Panc1 (cell line): ENCODE results near the gene KIAA1958. TPM values are rescaled to one million over a fixed set of nuclear protein-coding genes. Genes with fewer than 3 reads are reported as not detected.

Experiments used
- ATAC-seq: fragments of 200-7000 bp; cut with Tn5 transposase; 2 replicates; pipeline ENCODE4 v1.9.1; 2020; ENCODE audit warnings: mild to moderate bottlenecking, moderate library complexity
- BruUV-seq: library from RNA; stranded (reverse); fragments of 400-500 nt; replicated peaks from 2 replicates; lab custom pipeline; 2021; lab: Mats Ljungman, UMichigan
- CTCF ChIA-PET: fragments of 300-600 bp; sonication (Branson Sonifier 250); formaldehyde crosslinking; loops from one replicate; lab custom pipeline; 2022; ENCODE audit warnings: antibody characterized with exemption; lab: Charles Lee
- POLR2A ChIA-PET: fragments of 300-600 bp; sonication (Branson Sonifier 250); formaldehyde crosslinking; loops from one replicate; lab custom pipeline; 2022; ENCODE audit warnings: antibody characterized with exemption; lab: Charles Lee
- DNase-seq: peaks from one replicate; pipeline ENCODE4 v3.0.0-alpha.2; 2010; ENCODE audit warnings: low read depth, low spot score
- H3K27ac ChIP-seq: 2 replicates; pipeline ENCODE4 v1.5.1; 2011; ENCODE audit warnings: mild to moderate bottlenecking, low read length, inconsistent platforms
- H3K27me3 ChIP-seq: fragments of 200-500 bp; sonication (Bioruptor generic); 2 replicates; pipeline ENCODE4 v1.6.0; 2014; ENCODE audit warnings: low read length, inconsistent platforms; ENCODE audit not compliant: control insufficient read depth, insufficient read depth
- H3K36me3 ChIP-seq: fragments of 200-500 bp; sonication (Bioruptor generic); 2 replicates; pipeline ENCODE4 v1.5.1; 2014; ENCODE audit warnings: inconsistent platforms, mild to moderate bottlenecking, low read length, moderate library complexity; ENCODE audit not compliant: control insufficient read depth, insufficient read depth
- H3K4me1 ChIP-seq: 2 replicates; pipeline ENCODE4 v1.5.1; 2011; ENCODE audit warnings: inconsistent platforms, mild to moderate bottlenecking, low read length, moderate library complexity; ENCODE audit not compliant: control insufficient read depth, insufficient read depth
- H3K4me3 ChIP-seq, 2 experiments: 2 replicates each; pipeline ENCODE4 v1.5.1; 2011 to 2012; ENCODE audit warnings: low read depth in 2 of 2, low read length in 2 of 2, mild to moderate bottlenecking in 2 of 2, inconsistent platforms in 1 of 2, moderate library complexity in 1 of 2
- H3K9me3 ChIP-seq: fragments of 200-500 bp; sonication (Bioruptor generic); 2 replicates; pipeline ENCODE4 v1.5.1; 2014; ENCODE audit warnings: low read depth, mild to moderate bottlenecking, inconsistent platforms, low read length, moderate library complexity; ENCODE audit not compliant: control insufficient read depth, insufficient read depth
- CTCF ChIP-seq: fragments of 450-650 bp; IDR thresholded peaks from 2 replicates; pipeline ENCODE4 v1.5.1; 2017; ENCODE audit warnings: mild to moderate bottlenecking
- POLR2AphosphoS5 ChIP-seq: IDR thresholded peaks from 2 replicates; pipeline ENCODE4 v1.6.1; 2012; ENCODE audit warnings: mild to moderate bottlenecking, low read depth, low read length, moderate library complexity
- SIN3A ChIP-seq: IDR thresholded peaks from 2 replicates; pipeline ENCODE4 v1.6.1; 2012; ENCODE audit warnings: low read depth, mild to moderate bottlenecking, low read length, moderate library complexity, borderline replicate concordance; ENCODE audit not compliant: insufficient read depth
- TCF7L2 ChIP-seq: IDR thresholded peaks from 2 replicates; pipeline ENCODE4 v1.6.1; 2011; ENCODE audit warnings: mild to moderate bottlenecking, low read depth, low read length, inconsistent platforms
- in situ Hi-C: cut with HindIII; loops from 2 replicates; pipeline ENCODE4 v1.10.0; 2016; ENCODE audit warnings: low sequenced_read_pairs, low pct_unique_long_range_greater_than_20kb
- intact Hi-C: fragments of 100-400 bp; cut with micrococcal nuclease; formaldehyde crosslinking; loops from one replicate; pipeline ENCODE4 v1.10.0; 2022; ENCODE audit not compliant: unreplicated experiment
- total RNA-seq: library from RNA; stranded (reverse); gene quantifications from one replicate; pipeline ENCODE4 v1.2.1, GENCODE V29; 2021; ENCODE audit not compliant: unreplicated experiment
- TF ChIP-seq, protein P1 (sequence below), 2 experiments: IDR thresholded peaks; 2 replicates each; pipeline ENCODE4 v1.6.1; 2011 to 2012; ENCODE audit warnings: low read depth in 2 of 2, control low read depth in 1 of 2, low read length in 1 of 2, mild to moderate bottlenecking in 1 of 2, moderate library complexity in 1 of 2; ENCODE audit not compliant: insufficient read depth in 1 of 2

The KIAA1958 gene
- total RNA-seq, 1 experiment from 2014 or later, result 10.4 TPM

DNA sequence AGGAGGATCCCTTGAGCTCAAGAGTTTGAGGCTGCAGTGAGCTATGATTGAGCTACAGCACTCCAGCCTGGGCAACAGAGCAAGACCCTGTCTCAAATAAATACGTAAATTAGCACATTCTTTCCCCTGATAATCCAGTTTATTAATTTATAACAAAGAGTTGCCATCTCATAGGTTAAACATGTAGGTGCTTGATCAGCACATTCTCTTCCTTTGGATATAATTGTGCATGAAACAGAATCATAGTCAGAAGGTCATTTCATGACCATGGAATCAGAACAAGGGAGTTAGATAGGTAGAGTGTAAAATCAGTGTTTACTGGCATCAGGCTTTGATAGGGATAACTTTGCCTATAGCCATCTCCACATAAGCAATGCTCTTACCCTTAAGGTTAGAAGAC lies 43.0 kb upstream of the KIAA1958 start:
- intact Hi-C loops, result no loop called here
- TF ChIP-seq SIN3A (no peak), POLR2AphosphoS5 (no peak), TCF7L2 (no peak), CTCF (0 out of 2 replicates have a peak, but pooled peaks have one; percentile 17)
- TF ChIP-seq, protein P1, sequence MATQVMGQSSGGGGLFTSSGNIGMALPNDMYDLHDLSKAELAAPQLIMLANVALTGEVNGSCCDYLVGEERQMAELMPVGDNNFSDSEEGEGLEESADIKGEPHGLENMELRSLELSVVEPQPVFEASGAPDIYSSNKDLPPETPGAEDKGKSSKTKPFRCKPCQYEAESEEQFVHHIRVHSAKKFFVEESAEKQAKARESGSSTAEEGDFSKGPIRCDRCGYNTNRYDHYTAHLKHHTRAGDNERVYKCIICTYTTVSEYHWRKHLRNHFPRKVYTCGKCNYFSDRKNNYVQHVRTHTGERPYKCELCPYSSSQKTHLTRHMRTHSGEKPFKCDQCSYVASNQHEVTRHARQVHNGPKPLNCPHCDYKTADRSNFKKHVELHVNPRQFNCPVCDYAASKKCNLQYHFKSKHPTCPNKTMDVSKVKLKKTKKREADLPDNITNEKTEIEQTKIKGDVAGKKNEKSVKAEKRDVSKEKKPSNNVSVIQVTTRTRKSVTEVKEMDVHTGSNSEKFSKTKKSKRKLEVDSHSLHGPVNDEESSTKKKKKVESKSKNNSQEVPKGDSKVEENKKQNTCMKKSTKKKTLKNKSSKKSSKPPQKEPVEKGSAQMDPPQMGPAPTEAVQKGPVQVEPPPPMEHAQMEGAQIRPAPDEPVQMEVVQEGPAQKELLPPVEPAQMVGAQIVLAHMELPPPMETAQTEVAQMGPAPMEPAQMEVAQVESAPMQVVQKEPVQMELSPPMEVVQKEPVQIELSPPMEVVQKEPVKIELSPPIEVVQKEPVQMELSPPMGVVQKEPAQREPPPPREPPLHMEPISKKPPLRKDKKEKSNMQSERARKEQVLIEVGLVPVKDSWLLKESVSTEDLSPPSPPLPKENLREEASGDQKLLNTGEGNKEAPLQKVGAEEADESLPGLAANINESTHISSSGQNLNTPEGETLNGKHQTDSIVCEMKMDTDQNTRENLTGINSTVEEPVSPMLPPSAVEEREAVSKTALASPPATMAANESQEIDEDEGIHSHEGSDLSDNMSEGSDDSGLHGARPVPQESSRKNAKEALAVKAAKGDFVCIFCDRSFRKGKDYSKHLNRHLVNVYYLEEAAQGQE (IDR thresholded peaks at IDR 0.05; ENCODE audit: insufficient read depth in 1 of 2, low read depth in 2 of 2, low read length in 1 of 2), result no peak
- Histone ChIP-seq H3K27me3 (no peaks in the 10 kb centered on the region), H3K4me1 (no peaks in the 10 kb centered on the region), H3K4me3 (no peak overlapping the region), H3K36me3 (peaks cover 2% of the 10 kb centered on the region; the same call in 1 of the 2 replicates), H3K27ac (no peak overlapping the region), H3K9me3 (no peaks in the 10 kb centered on the region)
- ATAC-seq, result no peak
- ChIA-PET POLR2A (interaction anchor here (0.6 kb wide), 1 partner anchor 296 kb away, joined by 5 read pairs; no protein-coding TSS in a partner anchor), CTCF (interaction anchor here (0.7 kb wide), 1 partner anchor 274 kb away, joined by 5 read pairs; the partner anchor contains the start of gene INIP)
- in situ Hi-C loops, result no loop called here
- no peak for DNase-seq
- BruUV-seq, result no TSS peak

DNA sequence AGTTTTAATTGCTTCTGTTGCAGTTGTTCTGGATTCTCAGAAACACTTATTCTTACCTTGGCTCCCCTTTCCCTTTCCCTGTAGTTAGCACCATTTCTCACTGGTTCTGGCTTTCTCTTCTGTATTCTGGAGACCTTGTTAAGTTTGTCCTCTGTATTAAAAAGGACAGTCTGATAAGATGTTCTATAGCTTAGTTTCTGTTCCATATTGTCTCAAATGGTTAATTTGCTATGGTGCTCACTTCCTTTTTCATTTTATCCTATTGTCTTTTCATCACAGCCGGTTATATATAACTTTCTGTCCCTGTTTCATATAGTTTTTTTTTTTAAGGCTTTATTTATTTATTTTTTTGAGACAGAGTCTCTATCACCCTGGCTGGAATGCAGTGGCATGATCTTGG lies 41.4 kb upstream of the KIAA1958 start:
- no peaks in the 10 kb centered on the region for H3K4me1 ChIP-seq
- ChIA-PET CTCF (interaction anchor here (0.6 kb wide), 1 partner anchor 177 kb away, joined by 7 read pairs; no protein-coding TSS in a partner anchor), POLR2A (no interaction called here)
- in situ Hi-C loops (no loop called here), intact Hi-C loops (no loop called here)
- no peaks in the 10 kb centered on the region for H3K27me3 ChIP-seq
- DNase-seq, result no peak
- no TSS peak for BruUV-seq
- peaks cover 2% of the 10 kb centered on the region; the same call in 1 of the 2 replicates for H3K36me3 ChIP-seq
- no peak for TF ChIP-seq POLR2AphosphoS5
- TF ChIP-seq, protein P1 (IDR thresholded peaks at IDR 0.05; ENCODE audit: insufficient read depth in 1 of 2, low read depth in 2 of 2, low read length in 1 of 2), result no peak
- no peak for TF ChIP-seq CTCF
- no peak for TF ChIP-seq SIN3A
- TF ChIP-seq TCF7L2, result no peak
- no peak overlapping the region for H3K27ac ChIP-seq
- H3K4me3 ChIP-seq, result no peak overlapping the region
- no peak for ATAC-seq
- no peaks in the 10 kb centered on the region for H3K9me3 ChIP-seq
